HG03521 (cell line): ENCODE data around the gene HLA-C.
"Not testable (repeated sequence)": the region's sequence is repeated elsewhere in the genome, so short reads cannot be mapped to it uniquely, and the experiment has no call there.

Source experiments
- ATAC-seq: cut with Tn5 transposase; IDR thresholded peaks from one replicate; pipeline ENCODE4 v1.9.1; 2021; ENCODE audit warnings: mild to moderate bottlenecking, moderate library complexity; ENCODE audit not compliant: unreplicated experiment

Gene HLA-C

DNA sequence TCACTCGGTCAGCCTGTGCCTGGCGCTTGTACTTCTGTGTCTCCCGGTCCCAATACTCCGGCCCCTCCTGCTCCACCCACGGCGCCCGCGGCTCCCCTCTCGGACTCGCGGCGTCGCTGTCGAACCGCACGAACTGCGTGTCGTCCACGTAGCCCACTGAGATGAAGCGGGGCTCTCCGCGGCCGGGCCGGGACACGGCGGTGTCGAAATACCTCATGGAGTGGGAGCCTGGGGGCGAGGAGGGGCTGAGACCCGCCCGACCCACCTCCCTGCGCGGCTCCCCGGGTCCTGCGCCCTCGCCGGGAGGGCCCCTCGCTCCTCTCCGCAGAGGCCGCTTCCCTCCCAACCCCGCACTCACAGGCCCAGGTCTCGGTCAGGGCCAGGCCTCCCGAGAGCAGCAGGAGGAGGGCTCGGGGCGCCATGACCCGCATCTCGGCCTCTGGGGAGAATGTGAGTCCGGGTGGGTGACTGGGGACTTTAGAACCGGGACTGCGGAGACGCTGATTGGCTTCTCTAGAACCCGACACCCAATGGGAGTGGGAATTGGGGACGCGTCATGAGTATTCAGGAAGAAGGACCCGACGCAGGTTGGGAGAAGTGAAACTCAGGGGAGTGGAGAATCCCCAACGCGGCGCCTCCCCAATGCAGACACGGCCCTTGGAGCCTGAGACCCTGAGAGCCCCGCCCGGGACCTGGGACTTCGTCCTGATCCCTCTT is at the start of gene HLA-C:
Gene HLA-C (minus strand): TSS at position 452 of the 717 bp plus-strand sequence. CDS start 21 bp downstream, at position 431.
- ATAC-seq, result peak; percentile 79

GRCh38 chr6:31321005-31321707 is 49.3 kb upstream of the HLA-C start:
- ATAC-seq, result no peak

DNA sequence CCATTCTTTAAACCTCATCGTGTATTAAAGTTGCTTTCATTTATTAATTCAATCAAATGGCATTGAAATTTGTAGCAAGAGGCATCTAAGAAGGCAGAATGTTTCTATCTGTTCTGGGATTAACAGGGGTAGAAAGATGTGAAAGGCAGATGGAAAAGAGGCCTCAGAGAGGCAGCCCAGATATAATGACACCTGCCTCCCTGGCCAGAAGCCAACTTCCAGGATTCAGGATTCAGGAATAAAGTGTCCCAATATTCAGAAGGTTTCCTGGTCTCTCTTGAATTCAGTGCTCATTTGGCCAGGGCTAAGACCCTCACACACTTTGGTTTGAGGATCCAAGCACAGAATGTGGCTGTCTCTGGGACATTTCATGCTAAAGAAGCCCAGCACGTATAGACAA is 45.1 kb upstream of the HLA-C start:
- ATAC-seq, result no peak

DNA sequence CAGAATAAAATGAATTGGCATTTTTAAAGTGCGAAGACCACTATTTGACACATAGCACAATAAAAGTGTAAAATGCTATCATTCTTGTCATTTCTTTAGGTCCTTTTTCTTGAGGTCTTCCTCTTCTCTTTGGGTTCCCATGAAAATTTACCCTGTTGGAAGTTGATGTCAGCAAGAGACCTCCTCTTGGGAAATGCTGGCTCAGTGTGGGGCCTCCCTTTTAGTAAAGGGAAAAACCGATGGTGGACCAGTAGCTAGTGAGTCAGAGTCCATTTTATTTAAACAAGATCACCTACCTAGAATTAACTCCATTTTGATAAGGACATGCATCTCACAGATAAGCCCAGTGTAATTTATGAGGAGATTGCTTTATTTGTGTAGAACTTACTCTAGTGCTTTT is 37.7 kb upstream of the HLA-C start:
- ATAC-seq, result no peak

GRCh38 chr6:31308845-31309175 is 36.9 kb upstream of the HLA-C start:
- ATAC-seq, result no peak

DNA sequence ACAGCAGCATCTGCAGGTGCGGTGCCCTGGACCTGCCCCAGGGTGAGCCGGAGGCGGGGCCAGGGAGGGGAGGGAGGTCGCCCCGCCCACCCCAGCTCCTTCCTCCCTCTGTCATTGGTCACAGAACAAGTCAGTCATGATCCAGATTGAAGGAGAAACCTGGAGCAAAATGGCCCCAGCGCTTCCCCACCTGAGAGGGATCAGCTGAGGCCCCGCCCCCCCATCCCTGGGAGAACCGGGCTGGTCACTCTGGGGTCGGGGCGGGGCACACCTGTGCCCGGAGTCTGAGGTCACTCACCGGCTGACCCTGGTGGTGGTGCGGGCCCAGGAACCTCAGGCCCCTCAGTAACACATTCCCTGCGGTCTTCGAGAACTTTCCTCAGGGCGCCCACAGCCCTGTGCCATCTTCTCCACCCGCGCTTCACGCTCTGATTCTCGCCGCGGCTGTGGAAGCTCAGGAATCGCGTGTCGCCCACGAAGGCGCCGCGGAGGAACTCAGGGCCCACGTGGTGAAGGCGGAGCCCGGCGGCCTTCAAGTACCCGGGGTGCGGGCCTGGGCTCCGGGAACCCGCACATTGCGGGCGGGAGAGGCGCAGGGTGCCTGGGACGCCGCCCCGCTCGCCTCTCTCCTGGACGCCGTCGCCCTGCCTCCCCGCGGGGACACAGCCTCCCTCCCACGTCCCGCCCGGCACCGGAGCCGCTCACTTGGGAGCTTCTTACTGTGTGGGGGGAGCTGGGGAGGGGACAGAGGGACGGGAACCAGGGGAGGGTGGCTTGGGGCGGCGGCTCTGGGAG is 36.4 kb upstream of the HLA-C start:
- ATAC-seq, result no peak

DNA sequence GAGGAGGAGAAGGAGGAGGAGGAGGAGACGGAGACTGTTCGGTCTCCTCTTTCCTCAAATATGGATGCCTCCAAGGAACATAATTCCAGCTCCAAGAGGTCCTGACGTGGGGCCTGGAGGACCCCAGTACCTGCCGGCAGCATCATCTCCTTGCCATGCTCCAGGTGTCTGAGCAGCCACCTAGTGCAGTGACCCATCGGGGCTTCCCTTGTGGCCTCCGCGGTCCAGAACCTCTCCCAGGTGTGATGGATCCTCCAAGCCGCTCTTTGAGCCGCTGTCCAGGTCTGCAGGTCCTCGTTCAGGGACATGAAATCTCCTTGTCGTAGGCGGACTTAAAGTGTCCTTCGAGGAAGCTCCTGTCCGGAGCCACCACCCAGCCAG is 35.8 kb upstream of the HLA-C start:
- no peak for ATAC-seq

DNA sequence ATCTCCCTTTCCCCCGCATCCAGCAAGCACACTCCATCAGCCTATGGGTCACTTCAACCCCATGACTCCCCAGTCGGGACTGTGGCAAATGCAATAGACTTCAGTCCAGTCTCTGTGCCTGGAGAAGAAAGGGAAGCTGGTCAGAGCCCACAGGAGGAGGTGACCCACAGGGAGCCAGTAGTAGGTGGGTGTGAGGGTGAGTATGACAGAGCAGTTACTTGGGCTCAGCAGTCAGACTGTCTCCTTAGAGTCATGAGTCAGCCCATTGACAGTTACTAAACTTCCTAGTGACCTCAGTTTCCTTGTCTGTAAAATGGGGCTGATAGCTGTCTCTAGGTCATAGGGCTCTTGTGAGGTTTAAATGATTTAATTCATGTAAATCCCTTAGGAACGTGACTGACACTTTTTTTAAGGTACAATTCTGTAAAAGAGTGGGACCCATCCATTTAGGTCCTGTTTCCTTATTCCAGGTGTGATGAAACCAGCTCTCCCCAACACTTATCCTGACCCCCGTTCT is 33.9 kb upstream of the HLA-C start:
- ATAC-seq, result no peak

GRCh38 chr6:31304683-31305082 is 32.8 kb upstream of the HLA-C start:
- ATAC-seq, result no peak

DNA sequence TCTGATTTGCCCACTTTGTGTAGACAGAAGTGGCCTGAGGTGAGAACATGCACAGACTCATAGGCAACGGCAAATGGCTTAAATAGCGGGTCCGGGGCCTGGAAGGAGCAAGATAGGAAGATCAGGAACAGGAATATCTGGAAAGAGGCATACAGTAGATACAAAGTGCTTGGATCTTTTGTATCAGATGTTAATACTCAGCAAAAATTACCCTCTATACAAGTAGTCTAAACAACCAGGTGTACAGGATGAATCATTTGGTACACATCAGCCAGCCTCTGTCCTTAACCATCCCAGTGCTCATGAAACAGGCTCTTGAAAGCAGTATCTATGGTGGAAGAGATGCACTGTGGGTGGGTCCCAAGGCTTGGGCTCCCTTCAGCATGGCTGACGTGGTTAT is 28.9 kb upstream of the HLA-C start:
- ATAC-seq, result no peak

DNA sequence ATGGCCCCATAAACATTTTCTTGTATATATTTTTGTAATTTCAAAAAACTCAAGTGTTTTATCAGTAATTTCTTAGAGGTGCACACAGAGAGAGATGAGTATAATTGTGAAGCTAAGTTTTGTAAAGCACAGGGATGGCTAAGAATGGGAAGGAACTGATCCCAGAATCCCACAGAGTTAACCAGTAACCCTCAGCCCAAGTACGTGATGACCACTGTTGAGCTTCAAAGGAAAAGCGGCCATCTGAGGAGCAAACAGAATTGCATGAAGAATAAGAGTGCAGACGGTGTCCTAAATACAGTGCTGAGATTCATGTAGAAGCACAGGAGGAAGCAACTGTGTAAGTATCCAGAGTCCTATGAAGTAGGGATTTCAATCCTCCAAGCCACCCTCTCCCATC is 28.1 kb upstream of the HLA-C start:
- no peak for ATAC-seq

DNA sequence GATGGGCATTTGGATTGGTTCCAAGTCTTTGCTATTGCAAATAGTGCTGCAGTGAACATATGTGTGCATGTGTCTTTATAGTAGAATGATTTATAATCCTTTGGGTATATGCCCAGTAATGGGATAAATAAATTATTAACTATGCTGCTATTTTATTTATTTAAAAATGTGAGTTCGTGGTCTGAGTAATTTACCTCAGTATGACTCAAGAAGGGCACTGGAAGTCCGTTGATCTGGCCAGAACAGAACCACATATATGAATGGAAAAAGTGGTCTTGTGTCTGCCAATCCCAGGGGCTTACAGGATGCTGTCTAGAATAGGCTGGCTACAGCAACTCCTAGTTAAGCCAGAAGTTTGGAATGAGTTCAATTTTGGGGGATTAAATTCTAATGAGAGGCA is 27.6 kb upstream of the HLA-C start:
- no peak for ATAC-seq

GRCh38 chr6:31294056-31294455 is 22.2 kb upstream of the HLA-C start:
- ATAC-seq, result no peak

GRCh38 chr6:31293343-31293742 is 21.5 kb upstream of the HLA-C start:
- ATAC-seq, result no peak

GRCh38 chr6:31289788-31290187 is 17.9 kb upstream of the HLA-C start:
- ATAC-seq, result no peak

- ATAC-seq, result no peak
These were observed 15.7 kb upstream of the HLA-C start for GRCh38 chr6:31287619-31288018.

- ATAC-seq, result no peak
These were observed 14.1 kb upstream of the HLA-C start for GRCh38 chr6:31285982-31286381.

DNA sequence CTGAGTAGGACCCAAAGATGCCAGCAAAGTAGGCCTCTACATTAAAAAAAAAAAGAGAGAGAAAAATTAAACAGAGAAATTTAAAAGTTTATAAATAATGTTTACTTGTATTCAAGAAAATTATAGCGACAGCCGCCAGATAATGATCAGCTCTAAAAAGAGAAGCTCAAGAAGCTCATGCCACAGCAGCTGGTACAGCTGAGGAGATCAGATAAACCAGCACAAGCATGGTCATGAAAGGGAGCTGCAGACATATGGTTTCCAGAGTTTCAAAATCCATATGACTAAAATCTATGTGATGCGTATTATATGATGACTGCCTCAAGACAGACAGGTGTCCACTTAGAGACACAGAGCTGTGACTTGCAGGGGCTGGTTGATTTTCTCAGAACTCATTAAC is 13.6 kb upstream of the HLA-C start:
- no peak for ATAC-seq

DNA sequence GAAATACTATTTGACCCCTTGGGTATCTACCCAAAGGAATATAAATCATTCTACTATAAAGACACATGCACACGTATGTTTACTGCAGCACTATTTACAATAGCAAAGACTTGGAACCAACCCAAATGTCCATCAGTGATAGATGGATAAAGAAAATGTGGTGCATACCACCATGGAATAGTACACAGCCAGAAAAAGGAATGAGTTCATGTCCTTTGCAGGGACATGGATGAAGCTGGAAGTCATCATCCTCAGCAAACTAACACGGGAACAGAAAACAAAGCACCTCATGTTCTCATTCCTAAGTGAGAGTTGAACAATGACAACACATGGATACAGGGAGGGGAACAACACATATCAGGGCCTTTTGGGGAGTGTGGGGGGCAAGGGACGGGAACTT is 7.8 kb upstream of the HLA-C start:
- not testable (repeated sequence) for ATAC-seq

DNA sequence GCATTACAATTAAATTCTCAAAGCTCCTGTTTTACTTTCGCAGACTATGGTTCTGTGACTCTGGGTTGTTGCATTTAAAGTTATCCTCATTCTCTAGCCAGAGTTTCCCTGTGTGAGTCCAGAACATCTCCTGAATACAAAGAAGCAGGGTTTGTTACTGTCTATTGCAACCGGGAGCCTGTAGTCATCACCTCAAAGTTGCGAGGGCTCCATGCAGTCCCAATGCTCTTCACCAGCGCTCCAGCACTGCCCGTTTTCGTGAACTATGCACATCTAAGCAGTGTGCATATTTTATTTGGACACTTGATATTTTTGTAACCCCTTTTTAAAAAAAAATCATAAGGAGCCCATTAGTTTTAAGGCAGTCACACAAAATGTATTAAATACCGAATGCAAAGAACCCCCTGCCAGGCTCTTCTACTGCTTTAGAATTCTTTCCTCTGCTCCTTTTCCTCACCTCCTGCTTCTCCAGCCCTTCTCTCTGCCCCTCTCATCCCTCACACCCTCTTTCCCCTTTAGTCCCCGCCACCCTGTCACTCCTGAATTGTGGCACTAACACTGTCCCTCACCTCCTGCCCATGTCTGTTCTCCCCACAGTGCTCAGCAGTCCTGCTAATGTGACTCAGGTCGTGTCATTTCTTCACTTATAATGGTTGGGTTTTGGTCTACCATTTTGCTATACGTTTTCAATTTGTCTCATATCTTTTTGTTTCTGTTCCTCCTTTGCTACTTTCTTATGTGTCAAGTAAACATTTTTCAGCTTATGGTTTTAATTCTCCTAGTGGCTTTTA is 1.1 kb upstream of the HLA-C start:
- no peak for ATAC-seq

DNA sequence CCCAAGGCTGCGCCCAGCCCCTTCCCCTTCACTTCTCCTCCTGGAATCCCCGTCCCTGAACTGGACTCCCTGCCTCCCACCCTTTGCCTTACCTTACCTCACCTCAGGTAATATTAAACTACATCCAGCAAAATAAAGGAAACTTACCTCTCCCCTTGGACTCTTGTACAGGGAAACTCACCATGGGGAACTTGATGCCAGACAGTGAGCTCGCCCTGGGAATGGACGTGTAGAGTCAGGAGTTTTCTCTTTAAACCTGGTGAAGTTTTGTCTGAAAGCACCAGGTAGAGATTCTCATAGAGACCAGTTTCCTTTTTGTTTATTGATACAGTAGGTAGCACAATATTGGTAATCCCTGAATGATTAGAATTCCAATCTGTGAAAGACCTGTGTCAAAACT is 544 bp upstream of the HLA-C start:
- ATAC-seq, result peak; percentile 4
